HepG2 (cell line): ENCODE results near the gene SAAL1. TPM values are rescaled to one million over a fixed set of nuclear protein-coding genes. Genes with fewer than 3 reads are reported as not detected.

ENCODE experiments used
- ATRX ChIP-seq: sonication (generic); formaldehyde crosslinking; IDR thresholded peaks from 2 replicates; pipeline ENCODE4 v1.4.0; 2020; ENCODE audit warnings: missing genetic modification reagents, borderline replicate concordance
- ELF3 ChIP-seq: IDR thresholded peaks from 2 replicates; pipeline ENCODE4 v1.6.1; 2016; ENCODE audit warnings: missing genetic modification reagents, missing compliant biosample characterization
- HHEX ChIP-seq: IDR thresholded peaks from 2 replicates; pipeline ENCODE4 v1.6.1; 2016; ENCODE audit warnings: control low read depth
- NFE2 ChIP-seq: sonication (generic); formaldehyde crosslinking; IDR thresholded peaks from 2 replicates; pipeline ENCODE4 v1.4.0; 2020; ENCODE audit warnings: missing genetic modification reagents
- NFKBIZ ChIP-seq: IDR thresholded peaks from 2 replicates; pipeline ENCODE4 v1.6.1; 2018; ENCODE audit warnings: missing genetic modification reagents, missing compliant biosample characterization
- NR3C1 ChIP-seq: sonication (generic); formaldehyde crosslinking; IDR thresholded peaks from 2 replicates; pipeline ENCODE4 v1.4.0; 2020; ENCODE audit warnings: missing genetic modification reagents
- PAWR ChIP-seq: sonication (generic); formaldehyde crosslinking; IDR thresholded peaks from 2 replicates; pipeline ENCODE4 v1.4.0; 2020; ENCODE audit warnings: missing genetic modification reagents, mild to moderate bottlenecking, borderline replicate concordance
- PLRG1 ChIP-seq: fragments of 450-650 bp; conservative IDR thresholded peaks from 2 replicates; pipeline ENCODE4 v1.6.1; 2016
- SIX1 ChIP-seq: sonication (generic); formaldehyde crosslinking; IDR thresholded peaks from 2 replicates; pipeline ENCODE4 v1.4.0; 2020; ENCODE audit warnings: missing genetic modification reagents, borderline replicate concordance
- SNAPC5 ChIP-seq: sonication (generic); formaldehyde crosslinking; IDR thresholded peaks from 2 replicates; pipeline ENCODE4 v1.8.1; 2023; ENCODE audit warnings: mild to moderate bottlenecking, missing genetic modification reagents, borderline replicate concordance
- STAG1 ChIP-seq: sonication (generic); formaldehyde crosslinking; IDR thresholded peaks from 2 replicates; pipeline ENCODE4 v1.4.0; 2020; ENCODE audit warnings: missing genetic modification reagents
- TBX2 ChIP-seq: sonication (generic); formaldehyde crosslinking; IDR thresholded peaks from 2 replicates; pipeline ENCODE4 v1.5.0; 2020; ENCODE audit warnings: missing genetic modification reagents, mild to moderate bottlenecking, borderline replicate concordance
- ZBTB3 ChIP-seq: sonication (generic); formaldehyde crosslinking; IDR thresholded peaks from 2 replicates; pipeline ENCODE4 v1.4.0; 2020; ENCODE audit warnings: low read depth, mild to moderate bottlenecking, moderate library complexity, missing genetic modification reagents, borderline replicate concordance
- ZBTB8A ChIP-seq: sonication (generic); formaldehyde crosslinking; IDR thresholded peaks from 2 replicates; pipeline ENCODE4 v1.4.0; 2020; ENCODE audit warnings: mild to moderate bottlenecking, low read depth, missing genetic modification reagents, borderline replicate concordance
- ZFY ChIP-seq: sonication (generic); formaldehyde crosslinking; IDR thresholded peaks from 2 replicates; pipeline ENCODE4 v1.4.0; 2020; ENCODE audit warnings: missing genetic modification reagents
- ZNF224 ChIP-seq: sonication (generic); formaldehyde crosslinking; IDR thresholded peaks from 2 replicates; pipeline ENCODE4 v1.5.0; 2020; ENCODE audit warnings: mild to moderate bottlenecking, missing genetic modification reagents
- ZNF225 ChIP-seq: sonication (generic); formaldehyde crosslinking; IDR thresholded peaks from 2 replicates; pipeline ENCODE4 v1.4.0; 2020; ENCODE audit warnings: mild to moderate bottlenecking, missing genetic modification reagents
- ZNF709 ChIP-seq: sonication (generic); formaldehyde crosslinking; IDR thresholded peaks from 2 replicates; pipeline ENCODE4 v1.5.0; 2020; ENCODE audit warnings: mild to moderate bottlenecking, missing genetic modification reagents
- ZNF766 ChIP-seq: sonication (generic); formaldehyde crosslinking; IDR thresholded peaks from 2 replicates; pipeline ENCODE4 v1.5.0; 2020; ENCODE audit warnings: missing genetic modification reagents, borderline replicate concordance
- ZNF770 ChIP-seq: sonication (generic); formaldehyde crosslinking; IDR thresholded peaks from 2 replicates; pipeline ENCODE4 v1.5.0; 2020; ENCODE audit warnings: mild to moderate bottlenecking, missing genetic modification reagents
- ZNF878 ChIP-seq: sonication (generic); formaldehyde crosslinking; IDR thresholded peaks from 2 replicates; pipeline ENCODE4 v1.8.1; 2023; ENCODE audit warnings: mild to moderate bottlenecking, missing genetic modification reagents, moderate library complexity
- polyA plus RNA-seq, 8 experiments: library from polyadenylated mRNA; depleted of rRNA in 3 of 8; stranded (reverse) in 7 of 8; unstranded in 1 of 8; fragments of >200 nt; fragmentation: Illumina TruSeq in 4 of 8; extraction: Trizol in 4 of 8; gene quantifications; 2 replicates each; pipeline versions ENCODE4 v1.2.1 to v1.2.3, GENCODE V29; 2011 to 2016; ENCODE audit warnings: low read depth in 4 of 8, missing spikeins in 1 of 8, mixed read lengths in 1 of 8; ENCODE audit not compliant: insufficient read depth in 1 of 8
- total RNA-seq, 5 experiments: library from RNA; depleted of rRNA; stranded (reverse); fragments of >200 nt; fragmentation: Illumina TruSeq; extraction: Trizol; gene quantifications; 2 replicates each; pipeline ENCODE4 v1.2.3, GENCODE V29; 2016; ENCODE audit warnings: low read depth in 1 of 5
- TF ChIP-seq, protein P1 (sequence below): sonication (generic); formaldehyde crosslinking; IDR thresholded peaks from 2 replicates; pipeline ENCODE4 v1.4.0; 2020; ENCODE audit warnings: low read depth, mild to moderate bottlenecking, missing genetic modification reagents
- TF ChIP-seq, protein P2 (sequence below): sonication (generic); formaldehyde crosslinking; IDR thresholded peaks from 2 replicates; pipeline ENCODE4 v1.5.1; 2020; ENCODE audit warnings: mild to moderate bottlenecking, missing genetic modification reagents, moderate library complexity

The SAAL1 gene
- total and polyA plus RNA-seq, 2 of the 13 experiments (the other 11 are each of a cell fraction or from before 2014, with no cell fraction given): 16.5 to 46.0 TPM

DNA sequence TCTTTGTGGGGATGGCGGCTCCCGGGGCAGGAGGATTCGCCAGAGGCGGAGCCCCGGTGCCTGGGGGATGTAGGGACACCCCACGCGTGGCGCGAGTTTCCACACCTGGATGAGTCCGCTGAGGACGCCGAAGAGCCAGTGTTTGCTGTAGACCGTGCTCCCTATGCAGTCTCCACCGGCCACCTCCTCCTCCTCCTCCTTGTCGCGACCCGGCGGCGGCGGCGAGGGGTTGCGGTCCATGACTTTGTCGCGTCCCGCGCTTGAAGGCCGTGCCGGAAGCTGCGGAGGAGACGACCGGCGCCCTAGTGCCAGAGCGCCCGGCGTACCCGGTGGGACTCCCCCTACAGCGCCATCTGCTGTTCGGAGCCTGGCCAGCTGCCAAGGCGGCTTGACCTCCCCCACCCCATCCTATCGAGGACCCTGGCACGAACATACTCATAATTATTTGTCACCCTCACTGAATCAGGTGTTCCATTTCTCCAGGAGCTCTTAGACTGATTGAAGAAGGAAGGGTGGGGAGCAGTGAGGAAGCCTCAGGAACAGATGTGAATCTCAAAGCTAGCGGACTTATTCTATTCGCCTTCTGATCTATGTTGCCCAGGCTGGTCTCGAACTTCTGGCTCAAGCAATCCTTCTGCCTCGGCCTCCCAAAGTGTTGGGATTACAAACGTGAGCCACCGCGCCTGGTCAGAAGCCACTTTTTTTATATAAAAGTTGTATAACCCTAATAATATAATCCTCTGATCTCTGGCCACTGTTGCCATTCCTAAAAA is at the start of gene SAAL1 (continued):
- TF ChIP-seq, protein P1, sequence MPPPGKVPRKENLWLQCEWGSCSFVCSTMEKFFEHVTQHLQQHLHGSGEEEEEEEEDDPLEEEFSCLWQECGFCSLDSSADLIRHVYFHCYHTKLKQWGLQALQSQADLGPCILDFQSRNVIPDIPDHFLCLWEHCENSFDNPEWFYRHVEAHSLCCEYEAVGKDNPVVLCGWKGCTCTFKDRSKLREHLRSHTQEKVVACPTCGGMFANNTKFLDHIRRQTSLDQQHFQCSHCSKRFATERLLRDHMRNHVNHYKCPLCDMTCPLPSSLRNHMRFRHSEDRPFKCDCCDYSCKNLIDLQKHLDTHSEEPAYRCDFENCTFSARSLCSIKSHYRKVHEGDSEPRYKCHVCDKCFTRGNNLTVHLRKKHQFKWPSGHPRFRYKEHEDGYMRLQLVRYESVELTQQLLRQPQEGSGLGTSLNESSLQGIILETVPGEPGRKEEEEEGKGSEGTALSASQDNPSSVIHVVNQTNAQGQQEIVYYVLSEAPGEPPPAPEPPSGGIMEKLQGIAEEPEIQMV (CRISPR knock-in tag): 0 out of 2 replicates have a peak, but pooled peaks have one; percentile 61
- TF ChIP-seq ZBTB8A (CRISPR knock-in tag): no peak
- TF ChIP-seq, protein P2, sequence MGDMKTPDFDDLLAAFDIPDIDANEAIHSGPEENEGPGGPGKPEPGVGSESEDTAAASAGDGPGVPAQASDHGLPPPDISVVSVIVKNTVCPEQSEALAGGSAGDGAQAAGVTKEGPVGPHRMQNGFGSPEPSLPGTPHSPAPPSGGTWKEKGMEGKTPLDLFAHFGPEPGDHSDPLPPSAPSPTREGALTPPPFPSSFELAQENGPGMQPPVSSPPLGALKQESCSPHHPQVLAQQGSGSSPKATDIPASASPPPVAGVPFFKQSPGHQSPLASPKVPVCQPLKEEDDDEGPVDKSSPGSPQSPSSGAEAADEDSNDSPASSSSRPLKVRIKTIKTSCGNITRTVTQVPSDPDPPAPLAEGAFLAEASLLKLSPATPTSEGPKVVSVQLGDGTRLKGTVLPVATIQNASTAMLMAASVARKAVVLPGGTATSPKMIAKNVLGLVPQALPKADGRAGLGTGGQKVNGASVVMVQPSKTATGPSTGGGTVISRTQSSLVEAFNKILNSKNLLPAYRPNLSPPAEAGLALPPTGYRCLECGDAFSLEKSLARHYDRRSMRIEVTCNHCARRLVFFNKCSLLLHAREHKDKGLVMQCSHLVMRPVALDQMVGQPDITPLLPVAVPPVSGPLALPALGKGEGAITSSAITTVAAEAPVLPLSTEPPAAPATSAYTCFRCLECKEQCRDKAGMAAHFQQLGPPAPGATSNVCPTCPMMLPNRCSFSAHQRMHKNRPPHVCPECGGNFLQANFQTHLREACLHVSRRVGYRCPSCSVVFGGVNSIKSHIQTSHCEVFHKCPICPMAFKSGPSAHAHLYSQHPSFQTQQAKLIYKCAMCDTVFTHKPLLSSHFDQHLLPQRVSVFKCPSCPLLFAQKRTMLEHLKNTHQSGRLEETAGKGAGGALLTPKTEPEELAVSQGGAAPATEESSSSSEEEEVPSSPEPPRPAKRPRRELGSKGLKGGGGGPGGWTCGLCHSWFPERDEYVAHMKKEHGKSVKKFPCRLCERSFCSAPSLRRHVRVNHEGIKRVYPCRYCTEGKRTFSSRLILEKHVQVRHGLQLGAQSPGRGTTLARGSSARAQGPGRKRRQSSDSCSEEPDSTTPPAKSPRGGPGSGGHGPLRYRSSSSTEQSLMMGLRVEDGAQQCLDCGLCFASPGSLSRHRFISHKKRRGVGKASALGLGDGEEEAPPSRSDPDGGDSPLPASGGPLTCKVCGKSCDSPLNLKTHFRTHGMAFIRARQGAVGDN (CRISPR knock-in tag): peak; percentile 91
- TF ChIP-seq ZNF225 (CRISPR knock-in tag): peak; percentile 51; the same call in 1 of the 2 replicates
- TF ChIP-seq SNAPC5 (CRISPR knock-in tag): no peak
- no peak for TF ChIP-seq HHEX (CRISPR knock-in tag)
- TF ChIP-seq ZNF766: no peak
- TF ChIP-seq ZNF224 (CRISPR knock-in tag): peak; percentile 15; the same call in 1 of the 2 replicates
- no peak for TF ChIP-seq NR3C1 (CRISPR knock-in tag)
- no peak for TF ChIP-seq ZBTB3 (CRISPR knock-in tag)
- no peak for TF ChIP-seq NFKBIZ (CRISPR knock-in tag)
- TF ChIP-seq ATRX (CRISPR knock-in tag): no peak
- peak; percentile 56 for TF ChIP-seq STAG1 (CRISPR knock-in tag)
- no peak; the same call in 1 of the 2 replicates for TF ChIP-seq ZNF878 (CRISPR knock-in tag)
- TF ChIP-seq ZFY (CRISPR knock-in tag): peak; percentile 93
- TF ChIP-seq ZNF770: peak; percentile 84
- no peak for TF ChIP-seq PLRG1
- peak; percentile 78 for TF ChIP-seq TBX2 (CRISPR knock-in tag)
- no peak for TF ChIP-seq SIX1 (CRISPR knock-in tag)
- peak; percentile 90 for TF ChIP-seq ELF3 (CRISPR knock-in tag)
- TF ChIP-seq ZNF709 (CRISPR knock-in tag): no peak
- 0 out of 2 replicates have a peak, but pooled peaks have one; percentile 44 for TF ChIP-seq PAWR (CRISPR knock-in tag)
- no peak for TF ChIP-seq NFE2 (CRISPR knock-in tag)
